Nucleus accumbens (tissue), 56 donors: ENCODE measurements around the gene CCNL2.
"Not testable (repeated sequence)": the region's sequence is repeated elsewhere in the genome, so short reads cannot be mapped to it uniquely, and the experiment has no call there.

Experiments
- DNase-seq, 56 donors: peaks; one replicate each; lab custom pipeline; 2025; lab: John Stamatoyannopoulos, UW

The CCNL2 gene

GRCh38 chr1:1399187-1399871 lies at the start of gene CCNL2:
Gene CCNL2 (minus strand): TSS chr1:1399335. CDS start chr1:1399306, 29 bp downstream.
- peak; percentile 73 to 98 (median 96) for DNase-seq

GRCh38 chr1:1446631-1447030 lies 47.5 kb upstream of the CCNL2 start:
- DNase-seq, result not testable (repeated sequence)

- DNase-seq, result no peak
Observed at GRCh38 chr1:1442069-1442770, 43.1 kb upstream of the CCNL2 start.

GRCh38 chr1:1441002-1441888 lies 42.1 kb upstream of the CCNL2 start:
- peak in 19 of 56 donors; percentile 8 to 72 (median 33) for DNase-seq

- DNase-seq, result peak in 2 of 56 donors; percentile 17 to 18
Observed at GRCh38 chr1:1440262-1441001, 41.3 kb upstream of the CCNL2 start.

- DNase-seq, result no peak
Observed at GRCh38 chr1:1439546-1440261, 40.6 kb upstream of the CCNL2 start.

GRCh38 chr1:1438531-1439381 lies 39.6 kb upstream of the CCNL2 start:
- DNase-seq, result no peak

GRCh38 chr1:1437904-1438376 lies 38.8 kb upstream of the CCNL2 start:
- DNase-seq, result no peak

GRCh38 chr1:1437033-1437903 lies 38.1 kb upstream of the CCNL2 start:
- DNase-seq, result no peak

- DNase-seq, result no peak
Observed at GRCh38 chr1:1436630-1437032, 37.5 kb upstream of the CCNL2 start.

GRCh38 chr1:1435911-1436629 lies 36.9 kb upstream of the CCNL2 start:
- no peak for DNase-seq

- DNase-seq, result peak in 44 of 56 donors; percentile 29 to 85 (median 62)
Observed at GRCh38 chr1:1435106-1435903, 36.2 kb upstream of the CCNL2 start, which contains the start of gene VWA1. Gene VWA1 (plus strand): TSS chr1:1435690. CDS start chr1:1435749, 59 bp downstream.

GRCh38 chr1:1434824-1435105 lies 35.6 kb upstream of the CCNL2 start:
- no peak for DNase-seq

GRCh38 chr1:1434131-1434823 lies 35.1 kb upstream of the CCNL2 start:
- peak in 52 of 56 donors; percentile 32 to 86 (median 72) for DNase-seq

GRCh38 chr1:1433804-1434130 lies 34.6 kb upstream of the CCNL2 start:
- peak in 4 of 56 donors; percentile 43 to 64 (median 53) for DNase-seq
